K562 (cell line): ENCODE data around the gene ANKRD44.

Source experiments
- CGGBP1 ChIP-seq: fragments of 250-450 bp; sonication (Bioruptor Pico); IDR thresholded peaks from 2 replicates; pipeline ENCODE4 v1.9.0; 2021; ENCODE audit warnings: mild to moderate bottlenecking
- CREB5 ChIP-seq: fragments of 250-450 bp; sonication (Bioruptor Pico); IDR thresholded peaks from 2 replicates; pipeline ENCODE4 v1.5.0; 2020; ENCODE audit warnings: mild to moderate bottlenecking
- GTF2E2 ChIP-seq: fragments of 200-800 bp; sonication (Bioruptor generic); IDR thresholded peaks from 2 replicates; pipeline ENCODE4 v1.6.1; 2016; ENCODE audit warnings: missing genetic modification characterization, missing compliant biosample characterization
- PRPF4 ChIP-seq: fragments of 200-400 bp; formaldehyde crosslinking; IDR thresholded peaks from one replicate; pipeline ENCODE4 v1.6.1; 2017; ENCODE audit warnings: low read length, low read depth, mild to moderate bottlenecking; ENCODE audit not compliant: insufficient read depth, poor library complexity, severe bottlenecking
- SREBF1 ChIP-seq: fragments of 150-350 bp; IDR thresholded peaks from 2 replicates; pipeline ENCODE4 v1.6.1; 2014; ENCODE audit warnings: antibody characterized with exemption, low read depth, low read length, borderline replicate concordance
- ZNF143 ChIP-seq: sonication (generic); formaldehyde crosslinking; IDR thresholded peaks from 2 replicates; pipeline ENCODE4 v1.9.0; 2022; ENCODE audit warnings: mild to moderate bottlenecking, missing genetic modification reagents
- ZNF766 ChIP-seq: fragments of 200-800 bp; sonication (Bioruptor generic); conservative IDR thresholded peaks from 2 replicates; pipeline ENCODE4 v1.6.1; 2016; ENCODE audit warnings: missing genetic modification characterization, missing compliant biosample characterization

- TF ChIP-seq CGGBP1 (CRISPR knock-in tag) (no peak), PRPF4 (no peak), ZNF143 (CRISPR knock-in tag) (no peak), GTF2E2 (tag) (no peak), ZNF766 (CRISPR knock-in tag) (no peak), CREB5 (CRISPR knock-in tag) (no peak), SREBF1 (no peak)
Measured at GRCh38 chr2:197277794-197278193, 32.8 kb downstream of the ANKRD44 start.
